Loucy (cell line): Measurements from ENCODE around the gene MANSC1.

Experiments
- H2AFZ ChIP-seq: fragments of 200-600 bp; sonication (generic); 2 replicates; pipeline ENCODE4 v1.6.0; 2016; ENCODE audit warnings: antibody characterized with exemption, mild to moderate bottlenecking, low read length, moderate library complexity
- H3F3A ChIP-seq: fragments of 200-600 bp; 2 replicates; pipeline ENCODE4 v1.6.0; 2016; ENCODE audit warnings: antibody characterized with exemption, low read depth, mild to moderate bottlenecking
- H3K27me3 ChIP-seq: fragments of 200-600 bp; sonication (generic); 2 replicates; pipeline ENCODE4 v1.6.1; 2014; ENCODE audit warnings: low read length, mild to moderate bottlenecking; ENCODE audit not compliant: insufficient read depth, poor library complexity, severe bottlenecking
- H3K36me3 ChIP-seq: fragments of 200-600 bp; sonication (generic); 2 replicates; pipeline ENCODE4 v1.6.1; 2016; ENCODE audit warnings: low read length; ENCODE audit not compliant: insufficient read depth
- H3K4me1 ChIP-seq: fragments of 200-600 bp; sonication (generic); 2 replicates; pipeline ENCODE4 v1.5.1; 2014; ENCODE audit warnings: low read length, mild to moderate bottlenecking; ENCODE audit not compliant: insufficient read depth, poor library complexity, severe bottlenecking
- H3K4me2 ChIP-seq: fragments of 200-600 bp; sonication (generic); 2 replicates; pipeline ENCODE4 v1.6.0; 2014; ENCODE audit warnings: antibody characterized with exemption, low read length, low read depth, mild to moderate bottlenecking; ENCODE audit not compliant: poor library complexity, severe bottlenecking
- H3K4me3 ChIP-seq: fragments of 200-600 bp; sonication (generic); 2 replicates; pipeline ENCODE4 v1.5.1; 2014; ENCODE audit warnings: low read length, mild to moderate bottlenecking, mixed read lengths; ENCODE audit not compliant: poor library complexity, severe bottlenecking
- H3K79me2 ChIP-seq: fragments of 200-600 bp; sonication (generic); 2 replicates; pipeline ENCODE4 v1.6.1; 2014; ENCODE audit warnings: low read length; ENCODE audit not compliant: insufficient read depth
- H3K9ac ChIP-seq: fragments of 200-600 bp; sonication (generic); 2 replicates; pipeline ENCODE4 v1.6.0; 2014; ENCODE audit warnings: mild to moderate bottlenecking, low read depth, low read length, moderate library complexity; ENCODE audit not compliant: poor library complexity, severe bottlenecking
- H3K9me2 ChIP-seq: fragments of 200-600 bp; sonication (generic); replicated peaks from 2 replicates; pipeline ENCODE4 v1.6.1; 2016; ENCODE audit warnings: low read depth, low read length, mixed read lengths
- H3K9me3 ChIP-seq: fragments of 200-600 bp; sonication (generic); 2 replicates; pipeline ENCODE4 v1.6.1; 2014; ENCODE audit warnings: mild to moderate bottlenecking, antibody characterized with exemption, low read length, low read depth; ENCODE audit not compliant: insufficient read depth
- H4K20me1 ChIP-seq: fragments of 200-600 bp; sonication (generic); 2 replicates; pipeline ENCODE4 v1.6.0; 2014; ENCODE audit warnings: antibody characterized with exemption, low read length, mild to moderate bottlenecking; ENCODE audit not compliant: insufficient read depth, poor library complexity, severe bottlenecking
- CTCF ChIP-seq: fragments of 200-600 bp; sonication (generic); conservative IDR thresholded peaks from 2 replicates; pipeline ENCODE4 v1.5.1; 2014; ENCODE audit warnings: mild to moderate bottlenecking, antibody characterized with exemption, low read length
- EZH2phosphoT487 ChIP-seq: fragments of 200-600 bp; IDR thresholded peaks from 2 replicates; pipeline ENCODE4 v1.6.1; 2018; ENCODE audit warnings: antibody characterized with exemption, mild to moderate bottlenecking, moderate library complexity, borderline replicate concordance

Gene MANSC1

GRCh38 chr12:12365446-12365802, 15.4 kb upstream of the MANSC1 start:
- H3F3A ChIP-seq = no peaks in the 10 kb centered on the region
- no peak overlapping the region for H3K4me3 ChIP-seq
- H3K9me3 ChIP-seq = no peaks in the 10 kb centered on the region
- H3K9ac ChIP-seq = no peak overlapping the region
- H3K4me1 ChIP-seq = peaks cover 4% of the 10 kb centered on the region
- peak overlapping the region; percentile 12 for H3K4me2 ChIP-seq
- no peaks in the 10 kb centered on the region for H3K36me3 ChIP-seq
- H2AFZ ChIP-seq = no peak overlapping the region
- H4K20me1 ChIP-seq = no peaks in the 10 kb centered on the region
- no peaks in the 10 kb centered on the region for H3K79me2 ChIP-seq
- TF ChIP-seq CTCF (no peak), EZH2phosphoT487 (no peak)
- no peaks in the 10 kb centered on the region for H3K9me2 ChIP-seq
- no peaks in the 10 kb centered on the region for H3K27me3 ChIP-seq

- Histone ChIP-seq H3K79me2 (no peaks in the 10 kb centered on the region), H3K9ac (no peak overlapping the region), H3K27me3 (no peaks in the 10 kb centered on the region), H3K4me1 (peaks cover 4% of the 10 kb centered on the region), H3K36me3 (no peaks in the 10 kb centered on the region), H3K4me2 (no peak overlapping the region), H2AFZ (no peak overlapping the region), H3K9me2 (no peaks in the 10 kb centered on the region), H4K20me1 (no peaks in the 10 kb centered on the region), H3K9me3 (no peaks in the 10 kb centered on the region), H3K4me3 (no peak overlapping the region), H3F3A (no peaks in the 10 kb centered on the region)
- TF ChIP-seq CTCF = no peak
Observed at GRCh38 chr12:12364787-12365445, 14.9 kb upstream of the MANSC1 start.

- peaks cover 14% of the 10 kb centered on the region for H3K4me1 ChIP-seq
- H3K27me3 ChIP-seq = no peaks in the 10 kb centered on the region
- no peaks in the 10 kb centered on the region for H3F3A ChIP-seq
- H3K9me2 ChIP-seq = no peaks in the 10 kb centered on the region
- H2AFZ ChIP-seq = no peak overlapping the region
- H4K20me1 ChIP-seq = no peaks in the 10 kb centered on the region
- peak overlapping the region; percentile 89 for H3K4me2 ChIP-seq
- no peaks in the 10 kb centered on the region for H3K9me3 ChIP-seq
- peak overlapping the region; percentile 89 for H3K4me3 ChIP-seq
- no peak for TF ChIP-seq EZH2phosphoT487
- no peak for TF ChIP-seq CTCF
- H3K9ac ChIP-seq = peak overlapping the region; percentile 86
- H3K79me2 ChIP-seq = peaks cover 20% of the 10 kb centered on the region
- H3K36me3 ChIP-seq = no peaks in the 10 kb centered on the region
Observed at GRCh38 chr12:12358528-12358927, 8.5 kb upstream of the MANSC1 start.
